ENCODE measurements around the gene AHRR.

GRCh38 chr5:321726-322251 is 275 bp downstream of the AHRR start:
- TF ChIP-seq, protein P1, sequence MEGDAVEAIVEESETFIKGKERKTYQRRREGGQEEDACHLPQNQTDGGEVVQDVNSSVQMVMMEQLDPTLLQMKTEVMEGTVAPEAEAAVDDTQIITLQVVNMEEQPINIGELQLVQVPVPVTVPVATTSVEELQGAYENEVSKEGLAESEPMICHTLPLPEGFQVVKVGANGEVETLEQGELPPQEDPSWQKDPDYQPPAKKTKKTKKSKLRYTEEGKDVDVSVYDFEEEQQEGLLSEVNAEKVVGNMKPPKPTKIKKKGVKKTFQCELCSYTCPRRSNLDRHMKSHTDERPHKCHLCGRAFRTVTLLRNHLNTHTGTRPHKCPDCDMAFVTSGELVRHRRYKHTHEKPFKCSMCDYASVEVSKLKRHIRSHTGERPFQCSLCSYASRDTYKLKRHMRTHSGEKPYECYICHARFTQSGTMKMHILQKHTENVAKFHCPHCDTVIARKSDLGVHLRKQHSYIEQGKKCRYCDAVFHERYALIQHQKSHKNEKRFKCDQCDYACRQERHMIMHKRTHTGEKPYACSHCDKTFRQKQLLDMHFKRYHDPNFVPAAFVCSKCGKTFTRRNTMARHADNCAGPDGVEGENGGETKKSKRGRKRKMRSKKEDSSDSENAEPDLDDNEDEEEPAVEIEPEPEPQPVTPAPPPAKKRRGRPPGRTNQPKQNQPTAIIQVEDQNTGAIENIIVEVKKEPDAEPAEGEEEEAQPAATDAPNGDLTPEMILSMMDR (IDR thresholded peaks at IDR 0.05) = no peak
- TF ChIP-seq POLR2A (IDR thresholded peaks at IDR 0.05) = no peak
